A673 (cell line): ENCODE measurements around the gene BCAR3. TPM values are rescaled to one million over a fixed set of nuclear protein-coding genes. Genes with fewer than 3 reads are reported as not detected.

ENCODE experiments used
- BruUV-seq: library from RNA; stranded (reverse); fragments of 400-500 nt; replicated peaks from 2 replicates; lab custom pipeline; 2021; lab: Mats Ljungman, UMichigan
- CTCF ChIA-PET: fragments of 300-600 bp; sonication (Branson Sonifier 250); formaldehyde crosslinking; loops from one replicate; lab custom pipeline; 2022; ENCODE audit warnings: antibody characterized with exemption; lab: Charles Lee
- POLR2A ChIA-PET: fragments of 300-600 bp; sonication (Branson Sonifier 250); formaldehyde crosslinking; loops from one replicate; lab custom pipeline; 2022; ENCODE audit warnings: antibody characterized with exemption; ENCODE audit not compliant: low non-redundant PET; lab: Charles Lee
- DNase-seq: peaks from one replicate; pipeline ENCODE4 v3.0.0-alpha.2; 2015; ENCODE audit warnings: low spot score
- H3K27ac ChIP-seq: fragments of 200-600 bp; sonication (generic); 2 replicates; pipeline ENCODE4 v1.5.1; 2016; ENCODE audit warnings: mixed run types, low read depth, mild to moderate bottlenecking, mixed read lengths, antibody characterized with exemption, low read length; ENCODE audit not compliant: poor library complexity, severe bottlenecking
- H3K27me3 ChIP-seq: fragments of 200-600 bp; sonication (generic); replicated peaks from 2 replicates; pipeline ENCODE4 v1.6.1; 2017; ENCODE audit warnings: mixed run types, low read depth, mild to moderate bottlenecking, mixed read lengths, antibody characterized with exemption, low read length; ENCODE audit not compliant: insufficient read depth, poor library complexity
- H3K36me3 ChIP-seq: fragments of 200-600 bp; sonication (generic); 2 replicates; pipeline ENCODE4 v1.6.1; 2016; ENCODE audit warnings: mixed run types, mild to moderate bottlenecking, mixed read lengths, antibody characterized with exemption, low read length; ENCODE audit not compliant: insufficient read depth, poor library complexity, severe bottlenecking
- H3K4me1 ChIP-seq: fragments of 200-600 bp; sonication (generic); 2 replicates; pipeline ENCODE4 v1.6.1; 2017; ENCODE audit warnings: mixed run types, mild to moderate bottlenecking, mixed read lengths, antibody characterized with exemption, low read length; ENCODE audit not compliant: insufficient read depth, poor library complexity, severe bottlenecking
- H3K4me3 ChIP-seq: fragments of 200-600 bp; sonication (generic); 2 replicates; pipeline ENCODE4 v1.5.1; 2016; ENCODE audit warnings: low read depth, mixed run types, mild to moderate bottlenecking, mixed read lengths, low read length; ENCODE audit not compliant: poor library complexity, severe bottlenecking
- H3K9me3 ChIP-seq: fragments of 200-600 bp; sonication (generic); 2 replicates; pipeline ENCODE4 v1.6.1; 2016; ENCODE audit warnings: mixed run types, low read depth, mild to moderate bottlenecking, mixed read lengths, antibody characterized with exemption, low read length; ENCODE audit not compliant: poor library complexity, severe bottlenecking
- CTCF ChIP-seq: fragments of 300-800, 200-600 bp; sonication (generic); conservative IDR thresholded peaks from 2 replicates; pipeline ENCODE4 v1.5.1; 2017; ENCODE audit warnings: low read depth, mild to moderate bottlenecking, antibody characterized with exemption, low read length, moderate library complexity, mixed read lengths
- EZH2 ChIP-seq: fragments of 200-600 bp; sonication (generic); IDR thresholded peaks from 2 replicates; pipeline ENCODE4 v1.6.1; 2017; ENCODE audit warnings: borderline replicate concordance, low read depth, mild to moderate bottlenecking, mixed read lengths, antibody characterized with exemption, low read length; ENCODE audit not compliant: poor library complexity, severe bottlenecking
- intact Hi-C: fragments of 100-400 bp; cut with micrococcal nuclease; formaldehyde crosslinking; loops from one replicate; pipeline ENCODE4 v1.10.0; 2022; ENCODE audit not compliant: unreplicated experiment
- total RNA-seq: library from RNA; stranded (reverse); gene quantifications from 2 replicates; pipeline ENCODE4 v1.2.3, GENCODE V29; 2021

BCAR3 gene
- total RNA-seq, 1 experiment from 2014 or later, result 0.90 TPM

GRCh38 chr1:93729502-93729901 is 47.9 kb upstream of the BCAR3 start:
- H3K27me3 ChIP-seq, result no peaks in the 10 kb centered on the region
- no peaks in the 10 kb centered on the region for H3K4me1 ChIP-seq
- TF ChIP-seq CTCF (no peak), EZH2 (no peak)
- POLR2A ChIA-PET, result no interaction called here
- intact Hi-C loops, result no loop called here
- no TSS peak for BruUV-seq
- no peak for DNase-seq
- no peaks in the 10 kb centered on the region for H3K36me3 ChIP-seq
- CTCF ChIA-PET, result no interaction called here
- H3K27ac ChIP-seq, result no peak overlapping the region
- no peaks in the 10 kb centered on the region for H3K9me3 ChIP-seq
- no peak overlapping the region for H3K4me3 ChIP-seq

- H3K4me1 ChIP-seq, result no peaks in the 10 kb centered on the region
Measured at GRCh38 chr1:93728480-93729131, 47.0 kb upstream of the BCAR3 start.

GRCh38 chr1:93723733-93724270 is 42.2 kb upstream of the BCAR3 start:
- H3K27me3 ChIP-seq, result no peaks in the 10 kb centered on the region
- intact Hi-C loops, result no loop called here
- no peaks in the 10 kb centered on the region for H3K4me1 ChIP-seq
- no peaks in the 10 kb centered on the region for H3K36me3 ChIP-seq
- H3K9me3 ChIP-seq, result no peaks in the 10 kb centered on the region
- TF ChIP-seq EZH2 (no peak), CTCF (no peak)
- no peak for DNase-seq
- BruUV-seq, result no TSS peak
- no peak overlapping the region for H3K4me3 ChIP-seq
- CTCF ChIA-PET, result no interaction called here
- H3K27ac ChIP-seq, result no peak overlapping the region
- POLR2A ChIA-PET, result no interaction called here

More at GRCh38 chr1:93728480-93729131, 47.0 kb upstream of the BCAR3 start:
- TF ChIP-seq EZH2 (no peak), CTCF (no peak)
- no peak for DNase-seq
- H3K27me3 ChIP-seq, result no peaks in the 10 kb centered on the region
- POLR2A ChIA-PET, result no interaction called here
- no TSS peak for BruUV-seq
- intact Hi-C loops, result no loop called here
- no peaks in the 10 kb centered on the region for H3K9me3 ChIP-seq
- CTCF ChIA-PET, result no interaction called here
- no peak overlapping the region for H3K27ac ChIP-seq
- H3K4me3 ChIP-seq, result no peak overlapping the region
- H3K36me3 ChIP-seq, result no peaks in the 10 kb centered on the region
